H1 (cell line): ENCODE results near the gene NMRK1. TPM values are rescaled to one million over a fixed set of nuclear protein-coding genes. Genes with fewer than 3 reads are reported as not detected.

Experiments used
- CTCF ChIA-PET: fragments of 300-600 bp; sonication (Branson Sonifier 250); formaldehyde crosslinking; loops from one replicate; lab custom pipeline; 2021; ENCODE audit not compliant: partially characterized antibody; lab: Charles Lee
- POLR2A ChIA-PET: fragments of 300-600 bp; sonication (Branson Sonifier 250); formaldehyde crosslinking; loops from one replicate; lab custom pipeline; 2021; ENCODE audit warnings: inconsistent platforms; ENCODE audit not compliant: partially characterized antibody; lab: Charles Lee
- DNase-seq, 2 experiments: peaks; one replicate each; pipeline versions ENCODE4 v3.0.0 to v3.0.0-alpha.2; 2010 to 2022; ENCODE audit warnings: low spot score in 2 of 2, low read depth in 1 of 2, mixed read lengths in 1 of 2
- FAIRE-seq: peaks from 2 replicates; lab custom pipeline; 2011; peaks lifted over from hg19 to GRCh38; lab: Jason Lieb, UNC
- H2AFZ ChIP-seq: 2 replicates; pipeline ENCODE4 v1.8.1; 2012; ENCODE audit warnings: low read length, inconsistent platforms
- H2AK5ac ChIP-seq: 2 replicates; pipeline ENCODE4 v1.6.1; 2013; ENCODE audit warnings: low read depth, low read length
- H2BK120ac ChIP-seq: replicated peaks from 2 replicates; pipeline ENCODE3; 2013; ENCODE audit warnings: low read depth, low read length, inconsistent platforms
- H2BK12ac ChIP-seq: 2 replicates; pipeline ENCODE4 v1.6.1; 2013; ENCODE audit warnings: low read depth, low read length
- H2BK15ac ChIP-seq: 2 replicates; pipeline ENCODE4 v1.6.1; 2013; ENCODE audit warnings: low read length
- H2BK20ac ChIP-seq: 2 replicates; pipeline ENCODE4 v1.6.1; 2013; ENCODE audit warnings: low read length
- H2BK5ac ChIP-seq: 2 replicates; pipeline ENCODE4 v1.6.1; 2013; ENCODE audit warnings: low read depth, low read length
- H3K14ac ChIP-seq: 2 replicates; pipeline ENCODE4 v1.6.1; 2013; ENCODE audit warnings: inconsistent platforms; ENCODE audit not compliant: insufficient read length
- H3K18ac ChIP-seq: 2 replicates; pipeline ENCODE4 v1.6.1; 2013; ENCODE audit warnings: low read length; ENCODE audit errors: extremely low read depth
- H3K23ac ChIP-seq: 2 replicates; pipeline ENCODE4 v1.6.1; 2013; ENCODE audit warnings: inconsistent platforms; ENCODE audit not compliant: insufficient read length
- H3K23me2 ChIP-seq: 2 replicates; pipeline ENCODE4 v1.6.1; 2013; ENCODE audit warnings: low read depth, low read length
- H3K27ac ChIP-seq: 2 replicates; pipeline ENCODE4 v1.6.1; 2011; ENCODE audit warnings: low read depth, low read length, inconsistent platforms
- H3K27me3 ChIP-seq, 4 experiments: replicated peaks in 1 of 4; 1 replicate in 1 of 4; 2 replicates in 3 of 4; pipeline versions ENCODE4 v1.6.1 to v1.8.1; 2011 to 2013; ENCODE audit warnings: low read length in 3 of 4, mild to moderate bottlenecking in 3 of 4, inconsistent platforms in 2 of 4, mixed read lengths in 2 of 4, moderate library complexity in 1 of 4; ENCODE audit not compliant: control insufficient read depth in 3 of 4, insufficient read depth in 3 of 4; ENCODE audit errors: extremely low read depth in 1 of 4
- H3K36me3 ChIP-seq, 4 experiments: 2 replicates each; pipeline versions ENCODE4 v1.6.1 to v1.8.1; 2011 to 2013; ENCODE audit warnings: mild to moderate bottlenecking in 4 of 4, low read length in 3 of 4, moderate library complexity in 2 of 4, control low read depth in 1 of 4, inconsistent platforms in 1 of 4; ENCODE audit not compliant: insufficient read depth in 4 of 4, control insufficient read depth in 2 of 4
- H3K4ac ChIP-seq: replicated peaks from 2 replicates; pipeline ENCODE3; 2013; ENCODE audit warnings: low read length, low read depth, mixed read lengths, inconsistent platforms; ENCODE audit not compliant: insufficient read length
- H3K4me1 ChIP-seq, 4 experiments: replicated peaks in 1 of 4; 1 replicate in 1 of 4; 2 replicates in 3 of 4; pipeline versions ENCODE4 v1.6.1 to v1.8.1; 2011 to 2013; ENCODE audit warnings: low read length in 3 of 4, inconsistent platforms in 2 of 4, mixed read lengths in 1 of 4; ENCODE audit not compliant: insufficient read depth in 4 of 4, control insufficient read depth in 3 of 4
- H3K4me2 ChIP-seq, 2 experiments: 2 replicates each; pipeline versions ENCODE4 v1.6.1 to v1.8.1; 2011 to 2013; ENCODE audit warnings: low read depth in 2 of 2, low read length in 2 of 2, control low read depth in 1 of 2, inconsistent platforms in 1 of 2, mild to moderate bottlenecking in 1 of 2; ENCODE audit not compliant: insufficient read depth in 1 of 2
- H3K4me3 ChIP-seq, 4 experiments: fragments of 200-600, 300-600 bp in 1 of 4; sonication (generic), shearing (Covaris generic), sonication (Bioruptor Twin) in 1 of 4; 2 replicates each; pipeline versions ENCODE4 v1.5.1 to v1.8.1; 2011 to 2016; ENCODE audit warnings: low read length in 4 of 4, low read depth in 3 of 4, control low read depth in 2 of 4, inconsistent platforms in 2 of 4, mild to moderate bottlenecking in 2 of 4, mixed read lengths in 1 of 4, moderate library complexity in 1 of 4; ENCODE audit not compliant: insufficient read depth in 2 of 4; ENCODE audit errors: extremely low read depth in 1 of 4
- H3K56ac ChIP-seq: replicated peaks from 2 replicates; pipeline ENCODE3; 2013; ENCODE audit warnings: low read depth, mild to moderate bottlenecking, mixed read lengths, low read length, inconsistent platforms; ENCODE audit not compliant: insufficient read length
- H3K79me1 ChIP-seq: 2 replicates; pipeline ENCODE4 v1.6.1; 2013; ENCODE audit warnings: low read depth, low read length, control low read depth
- H3K79me2 ChIP-seq, 2 experiments: 2 replicates each; pipeline versions ENCODE4 v1.6.1 to v1.8.1; 2012 to 2013; ENCODE audit warnings: low read length in 2 of 2, mild to moderate bottlenecking in 2 of 2, inconsistent platforms in 1 of 2; ENCODE audit not compliant: insufficient read depth in 2 of 2, control insufficient read depth in 1 of 2
- H3K9ac ChIP-seq, 4 experiments: replicated peaks in 1 of 4; 1 replicate in 1 of 4; 2 replicates in 3 of 4; pipeline versions ENCODE4 v1.6.1 to v1.8.1; 2011 to 2013; ENCODE audit warnings: low read depth in 3 of 4, low read length in 3 of 4, control low read depth in 2 of 4, mild to moderate bottlenecking in 2 of 4, moderate library complexity in 2 of 4, inconsistent platforms in 1 of 4; ENCODE audit errors: extremely low read depth in 1 of 4
- H3K9me3 ChIP-seq, 2 experiments: 2 replicates each; pipeline versions ENCODE4 v1.6.1 to v1.8.1; 2012 to 2013; ENCODE audit warnings: mild to moderate bottlenecking in 2 of 2, moderate library complexity in 2 of 2, control low read depth in 1 of 2, inconsistent platforms in 1 of 2, low read depth in 1 of 2, low read length in 1 of 2, mixed read lengths in 1 of 2; ENCODE audit not compliant: insufficient read depth in 2 of 2
- H4K20me1 ChIP-seq, 2 experiments: replicated peaks in 1 of 2; 2 replicates each; pipeline versions ENCODE3 to v1.8.1; 2011 to 2013; ENCODE audit warnings: inconsistent platforms in 2 of 2, low read length in 2 of 2, mild to moderate bottlenecking in 1 of 2; ENCODE audit not compliant: insufficient read depth in 2 of 2, control insufficient read depth in 1 of 2
- H4K5ac ChIP-seq: 2 replicates; pipeline ENCODE4 v1.6.1; 2013; ENCODE audit warnings: low read length, low read depth, mixed read lengths, inconsistent platforms; ENCODE audit not compliant: insufficient read length
- H4K8ac ChIP-seq: 2 replicates; pipeline ENCODE4 v1.8.0; 2013; ENCODE audit warnings: mild to moderate bottlenecking, moderate library complexity, low read length, inconsistent platforms; ENCODE audit not compliant: insufficient read depth; ENCODE audit errors: extremely low read depth
- H4K91ac ChIP-seq: replicated peaks from 2 replicates; pipeline ENCODE3; 2013; ENCODE audit warnings: low read length, mixed read lengths, inconsistent platforms; ENCODE audit not compliant: insufficient read length
- POLR2AphosphoS5 ChIP-seq: IDR thresholded peaks from 2 replicates; pipeline ENCODE4 v1.6.1; 2011; ENCODE audit warnings: low read depth, low read length
- SP2 ChIP-seq: IDR thresholded peaks from 2 replicates; pipeline ENCODE4 v1.6.1; 2012; ENCODE audit warnings: mild to moderate bottlenecking, low read length, inconsistent platforms
- WGBS, 2 experiments: shearing (Covaris generic) in 1 of 2; methylation state at CpG; one replicate each; pipeline versions ENCODE4 v1.1.6 to v1.1.7; 2013 to 2015; ENCODE audit warnings: low lambda C conversion rate in 2 of 2, mixed read lengths in 2 of 2, inconsistent platforms in 1 of 2, low coverage in 1 of 2, missing lambda C conversion rate in 1 of 2; ENCODE audit not compliant: insufficient replicate concordance in 2 of 2, insufficient coverage in 1 of 2, insufficient read length in 1 of 2; ENCODE audit errors: extremely low coverage in 1 of 2, missing lambda C conversion rate in 1 of 2; 5-methylcytosine and 5-hydroxymethylcytosine counted together
- polyA plus RNA-seq, 7 experiments: library from polyadenylated mRNA; depleted of rRNA in 3 of 7; stranded (reverse) in 5 of 7; unstranded in 2 of 7; fragments of >200 nt in 5 of 7; fragments of 200-250 nt in 2 of 7; gene quantifications; 1 replicate in 5 of 7; 2 replicates in 1 of 7; 4 replicates in 1 of 7; pipeline versions ENCODE4 v1.2.1 to v1.2.3, GENCODE V29; 2011 to 2013; ENCODE audit warnings: missing spikeins in 2 of 7, mixed read lengths in 2 of 7
- total RNA-seq: library from RNA; stranded (reverse); fragmentation: NEBNext Ultra II Directional; extraction: Animal tissue kit (Norgen Biotek cat#: 25700); gene quantifications from 2 replicates; pipeline ENCODE4 v1.2.1, GENCODE V29; 2021

Gene NMRK1
- total and polyA plus RNA-seq, 2 of the 8 experiments (the other 6 are each of a cell fraction or from before 2014, with no cell fraction given) = 5.8 to 8.1 TPM

GRCh38 chr9:75131700-75132099, 43.7 kb upstream of the NMRK1 start:
- Histone ChIP-seq H3K4me2 (no peak overlapping the region), H4K91ac (no peak overlapping the region), H4K20me1 (no peaks in the 10 kb centered on the region), H2BK15ac (no peak overlapping the region), H2BK12ac (no peak overlapping the region), H3K9ac (no peak overlapping the region), H3K23me2 (no peaks in the 10 kb centered on the region), H3K18ac (no peak overlapping the region), H2BK20ac (no peak overlapping the region), H2AK5ac (no peak overlapping the region), H3K4me3 (no peak overlapping the region), H3K23ac (no peak overlapping the region), H4K5ac (no peak overlapping the region), H2AFZ (no peak overlapping the region), H2BK120ac (no peak overlapping the region), H3K79me2 (no peaks in the 10 kb centered on the region), H3K56ac (no peak overlapping the region), H3K14ac (no peak overlapping the region), H3K4ac (no peak overlapping the region), H3K79me1 (no peaks in the 10 kb centered on the region), H3K27ac (no peak overlapping the region), H3K36me3 (no peaks in the 10 kb centered on the region), H3K27me3 (no peaks in the 10 kb centered on the region), H4K8ac (no peak overlapping the region), H3K4me1 (no peaks in the 10 kb centered on the region), H3K9me3 (no peaks in the 10 kb centered on the region), H2BK5ac (no peak overlapping the region)
- WGBS, 2 experiments = 91% methylated on average over 3 of the region's 3 CpGs; no CpG with 5 or more reads in 1 of the 2 experiments
- ChIA-PET CTCF (interaction anchor here (1.3 kb wide), 1 partner anchor 12 kb away, joined by 4 read pairs; no protein-coding TSS in a partner anchor), POLR2A (no interaction called here)
- DNase-seq = no peak
- FAIRE-seq = no peak
- TF ChIP-seq POLR2AphosphoS5 = no peak
- no peak for TF ChIP-seq SP2
